Thoracic aorta (tissue), 2 donors: ENCODE results near the gene ARHGAP22. TPM values are rescaled to one million over a fixed set of nuclear protein-coding genes. Genes with fewer than 3 reads are reported as not detected.
A peak's percentile ranks its signal among the peaks of the same experiment; 100 is the strongest.

Experiments
- ATAC-seq: fragments of 150-250 bp; one replicate; pipeline ENCODE4 v1.8.0; 2017; ENCODE audit warnings: low read depth; ENCODE audit not compliant: insufficient number of reproducible peaks, low FRiP score
- DNase-seq: peaks from one replicate; pipeline ENCODE4 v3.0.0-alpha.2; 2020; ENCODE audit warnings: low spot score
- H3K27ac ChIP-seq, 2 donors: fragments of 200-600 bp; sonication (generic); 1 replicate in 1 of 2; 2 replicates in 1 of 2; pipeline ENCODE4 v1.5.1; 2016; ENCODE audit warnings: mild to moderate bottlenecking in 2 of 2, moderate library complexity in 2 of 2
- H3K27me3 ChIP-seq: fragments of 200-600 bp; sonication (generic); replicated peaks from 2 replicates; pipeline ENCODE4 v1.6.0; 2016; ENCODE audit warnings: mild to moderate bottlenecking; ENCODE audit not compliant: insufficient read depth
- H3K36me3 ChIP-seq: fragments of 200-600 bp; sonication (generic); one replicate; pipeline ENCODE4 v1.5.1; 2016
- H3K4me1 ChIP-seq, 2 donors: fragments of 200-600 bp; sonication (generic); 1 replicate in 1 of 2; 2 replicates in 1 of 2; pipeline versions ENCODE4 v1.5.1 to v1.6.0; 2016; ENCODE audit warnings: low read depth in 2 of 2, mild to moderate bottlenecking in 1 of 2; ENCODE audit not compliant: control insufficient read depth in 1 of 2
- H3K4me3 ChIP-seq: fragments of 200-600 bp; sonication (generic); 2 replicates; pipeline ENCODE4 v1.5.1; 2016; ENCODE audit warnings: mild to moderate bottlenecking
- H3K9me3 ChIP-seq: fragments of 200-600 bp; sonication (generic); 2 replicates; pipeline ENCODE4 v1.5.1; 2016
- total RNA-seq, 2 donors: library from RNA; depleted of rRNA; stranded (reverse); fragments of >200 nt; gene quantifications; one replicate each; pipeline versions ENCODE4 v1.1.0 to v1.2.3, GENCODE V29; 2016
- TF ChIP-seq, protein P1 (sequence below): fragments of 200-600 bp; sonication (generic); IDR thresholded peaks from one replicate; pipeline ENCODE4 v1.5.1; 2019; ENCODE audit warnings: antibody characterized with exemption

ARHGAP22 gene
- total RNA-seq, 2 donors from 2014 or later = 15.4 to 24.8 TPM

DNA sequence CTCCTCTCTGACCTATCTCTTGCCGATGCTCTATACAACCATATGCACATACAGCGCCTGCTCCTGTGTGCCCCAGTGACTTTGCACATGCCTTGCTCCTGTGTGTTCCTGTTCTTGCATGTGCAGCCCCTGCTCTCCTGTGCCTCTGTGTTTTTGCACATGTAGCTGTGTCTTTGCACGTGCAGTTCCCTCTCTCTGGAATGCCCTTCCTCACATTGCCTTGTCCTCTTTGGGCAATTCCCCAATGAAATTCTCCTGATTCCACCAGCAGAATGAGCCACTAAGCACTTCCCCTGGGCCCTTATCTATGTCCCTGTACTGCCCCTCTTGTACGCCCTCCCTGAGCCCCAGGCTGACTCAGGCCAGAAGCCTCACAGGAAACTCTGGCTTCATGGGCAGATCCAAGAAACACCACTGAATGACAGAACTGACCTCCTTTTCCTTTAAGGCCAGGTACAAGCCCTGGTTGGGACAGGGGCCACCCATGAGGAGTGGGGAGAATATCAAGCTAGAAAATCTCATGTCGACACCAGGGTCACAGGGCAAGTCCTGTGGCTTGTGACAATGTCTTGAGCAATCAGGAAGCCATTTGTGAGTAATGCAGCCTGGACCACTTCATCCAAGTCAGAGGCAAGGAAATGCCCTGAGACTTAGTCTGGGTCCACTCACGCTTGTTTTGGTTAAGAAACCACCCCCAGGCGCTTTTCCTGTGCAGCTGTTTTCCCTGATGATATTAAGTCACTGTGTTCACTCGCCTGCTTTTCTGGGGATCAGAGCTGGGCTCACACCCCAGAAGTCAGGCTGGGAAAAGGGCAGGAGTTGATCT lies 1.9 kb upstream of the ARHGAP22 start:
- ATAC-seq = peak; percentile 47
- peak overlapping the region in 1 of 2 donors; percentile 58 for H3K27ac ChIP-seq

GRCh38 chr10:48605786-48606529 lies 1.1 kb upstream of the ARHGAP22 start:
- no peak for DNase-seq

More for the DNA sequence above, 1.9 kb upstream of the ARHGAP22 start:
- Histone ChIP-seq H3K27me3 (no peaks in the 10 kb centered on the region), H3K4me3 (no peak overlapping the region), H3K4me1 (peaks cover 6 to 37% of the 10 kb centered on the region in 2 donors), H3K36me3 (no peaks in the 10 kb centered on the region), H3K9me3 (no peaks in the 10 kb centered on the region)
- DNase-seq = peak; percentile 34
- TF ChIP-seq, protein P1, sequence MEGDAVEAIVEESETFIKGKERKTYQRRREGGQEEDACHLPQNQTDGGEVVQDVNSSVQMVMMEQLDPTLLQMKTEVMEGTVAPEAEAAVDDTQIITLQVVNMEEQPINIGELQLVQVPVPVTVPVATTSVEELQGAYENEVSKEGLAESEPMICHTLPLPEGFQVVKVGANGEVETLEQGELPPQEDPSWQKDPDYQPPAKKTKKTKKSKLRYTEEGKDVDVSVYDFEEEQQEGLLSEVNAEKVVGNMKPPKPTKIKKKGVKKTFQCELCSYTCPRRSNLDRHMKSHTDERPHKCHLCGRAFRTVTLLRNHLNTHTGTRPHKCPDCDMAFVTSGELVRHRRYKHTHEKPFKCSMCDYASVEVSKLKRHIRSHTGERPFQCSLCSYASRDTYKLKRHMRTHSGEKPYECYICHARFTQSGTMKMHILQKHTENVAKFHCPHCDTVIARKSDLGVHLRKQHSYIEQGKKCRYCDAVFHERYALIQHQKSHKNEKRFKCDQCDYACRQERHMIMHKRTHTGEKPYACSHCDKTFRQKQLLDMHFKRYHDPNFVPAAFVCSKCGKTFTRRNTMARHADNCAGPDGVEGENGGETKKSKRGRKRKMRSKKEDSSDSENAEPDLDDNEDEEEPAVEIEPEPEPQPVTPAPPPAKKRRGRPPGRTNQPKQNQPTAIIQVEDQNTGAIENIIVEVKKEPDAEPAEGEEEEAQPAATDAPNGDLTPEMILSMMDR = no peak

GRCh38 chr10:48604039-48604990 lies 558 bp downstream of the ARHGAP22 start:
- Histone ChIP-seq H3K27ac (no peak overlapping the region), H3K9me3 (no peaks in the 10 kb centered on the region), H3K4me3 (peak overlapping the region; percentile 67), H3K27me3 (no peaks in the 10 kb centered on the region), H3K36me3 (no peaks in the 10 kb centered on the region), H3K4me1 (peaks cover 6 to 24% of the 10 kb centered on the region in 2 donors)
- DNase-seq (no peak), ATAC-seq (peak; percentile 3)
- TF ChIP-seq, protein P1 = no peak

More at GRCh38 chr10:48605786-48606529, 1.1 kb upstream of the ARHGAP22 start:
- peak overlapping the region in 1 of 2 donors; percentile 7 for H3K27ac ChIP-seq
- no peaks in the 10 kb centered on the region for H3K36me3 ChIP-seq
- H3K4me1 ChIP-seq = peaks cover 6 to 36% of the 10 kb centered on the region in 2 donors
- TF ChIP-seq, protein P1 = no peak
- no peaks in the 10 kb centered on the region for H3K9me3 ChIP-seq
- H3K27me3 ChIP-seq = no peaks in the 10 kb centered on the region
- ATAC-seq = no peak
- H3K4me3 ChIP-seq = no peak overlapping the region

DNA sequence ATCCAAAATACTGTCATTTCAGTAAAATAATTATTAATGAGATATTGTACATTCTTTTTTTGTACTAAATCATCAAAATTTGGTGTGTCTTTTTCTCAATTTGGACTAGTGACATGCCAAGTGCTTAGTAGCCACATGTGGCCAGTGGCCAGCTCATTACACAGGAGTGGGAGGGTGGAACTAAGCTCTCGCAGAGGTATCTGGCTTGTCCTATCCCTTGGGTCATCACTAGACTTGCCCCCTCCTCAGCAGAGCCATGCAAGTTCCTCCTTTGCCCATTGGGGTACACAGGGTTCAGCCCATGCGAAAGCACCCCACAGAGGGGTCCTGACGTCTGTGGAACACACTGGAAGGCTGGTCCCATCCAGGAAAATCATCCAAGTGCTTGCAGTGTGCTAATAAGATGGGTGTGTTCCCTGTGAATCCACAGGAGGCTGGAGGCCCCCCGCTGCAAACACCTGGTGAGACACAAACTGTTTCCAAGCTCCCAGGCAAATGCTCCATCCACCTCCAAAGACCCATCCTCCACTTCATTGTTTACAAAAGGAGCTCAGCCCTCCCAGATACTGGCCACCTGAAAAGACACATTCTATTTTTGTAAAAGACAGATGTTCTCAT lies 1.3 kb downstream of the ARHGAP22 start:
- TF ChIP-seq, protein P1 = no peak
- Histone ChIP-seq H3K4me3 (peak overlapping the region; percentile 67), H3K36me3 (no peaks in the 10 kb centered on the region), H3K4me1 (peaks cover 6 to 24% of the 10 kb centered on the region in 2 donors), H3K27me3 (no peaks in the 10 kb centered on the region), H3K27ac (no peak overlapping the region), H3K9me3 (no peaks in the 10 kb centered on the region)
- ATAC-seq = no peak
- no peak for DNase-seq
